SK-MEL-5 (cell line): Measurements from ENCODE around the gene CCN2. TPM values are rescaled to one million over a fixed set of nuclear protein-coding genes. Genes with fewer than 3 reads are reported as not detected.

Experiments
- total RNA-seq: library from RNA; depleted of rRNA; stranded (reverse); fragments of >200 nt; shearing (Covaris generic); gene quantifications from 2 replicates; pipeline ENCODE4 v1.2.3, GENCODE V29; 2014; rRNA removed

The CCN2 gene
- total RNA-seq, 1 experiment from 2014 or later, result 3.1 TPM

Other genes starting within 250 kb of the CCN2 start
- gene OR2A4, start 250.0 kb downstream of the CCN2 start, total RNA-seq, result 0.08 TPM in 1 of 2 replicates, not detected in the other
- not detected in 2 replicates for gene CTAGE9, start 240.4 kb downstream of the CCN2 start, total RNA-seq
- gene ENPP1, start 143.4 kb downstream of the CCN2 start, total RNA-seq, result 13.3 and 14.3 TPM in 2 replicates